HEK293 (cell line): ENCODE results near the gene PROK1.

ENCODE experiments used
- ZNF830 ChIP-seq: fragments of 450-650 bp; IDR thresholded peaks from 2 replicates; pipeline ENCODE4 v1.5.0; 2018; ENCODE audit warnings: missing biosample characterization, missing genetic modification characterization, low read depth, mild to moderate bottlenecking, moderate library complexity
- TF ChIP-seq, protein P1 (sequence below): fragments of 450-650 bp; formaldehyde crosslinking; IDR thresholded peaks from 2 replicates; pipeline ENCODE4 v1.5.1; 2016; ENCODE audit warnings: missing biosample characterization, missing genetic modification characterization

DNA sequence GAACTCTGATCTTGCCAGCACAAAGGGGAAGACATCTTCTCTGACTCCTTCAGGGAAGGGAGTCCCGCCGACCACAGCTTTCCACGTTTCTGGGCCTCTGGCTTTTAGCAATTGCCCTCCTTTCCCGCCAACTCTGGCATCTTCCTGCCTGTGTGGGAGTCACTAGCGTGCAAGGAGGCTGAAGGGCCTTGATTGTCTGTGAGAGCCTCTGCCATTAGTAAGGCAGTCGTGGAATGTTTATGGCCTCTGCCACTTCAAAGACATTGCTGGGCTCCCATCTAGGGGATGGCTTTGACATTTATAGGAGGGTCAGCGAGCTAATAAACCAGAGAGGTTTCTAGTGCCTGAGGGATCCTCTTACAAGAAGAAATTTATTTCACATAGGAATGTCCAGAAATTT lies 14.3 kb upstream of the PROK1 start:
- TF ChIP-seq ZNF830 = no peak
- TF ChIP-seq, protein P1, sequence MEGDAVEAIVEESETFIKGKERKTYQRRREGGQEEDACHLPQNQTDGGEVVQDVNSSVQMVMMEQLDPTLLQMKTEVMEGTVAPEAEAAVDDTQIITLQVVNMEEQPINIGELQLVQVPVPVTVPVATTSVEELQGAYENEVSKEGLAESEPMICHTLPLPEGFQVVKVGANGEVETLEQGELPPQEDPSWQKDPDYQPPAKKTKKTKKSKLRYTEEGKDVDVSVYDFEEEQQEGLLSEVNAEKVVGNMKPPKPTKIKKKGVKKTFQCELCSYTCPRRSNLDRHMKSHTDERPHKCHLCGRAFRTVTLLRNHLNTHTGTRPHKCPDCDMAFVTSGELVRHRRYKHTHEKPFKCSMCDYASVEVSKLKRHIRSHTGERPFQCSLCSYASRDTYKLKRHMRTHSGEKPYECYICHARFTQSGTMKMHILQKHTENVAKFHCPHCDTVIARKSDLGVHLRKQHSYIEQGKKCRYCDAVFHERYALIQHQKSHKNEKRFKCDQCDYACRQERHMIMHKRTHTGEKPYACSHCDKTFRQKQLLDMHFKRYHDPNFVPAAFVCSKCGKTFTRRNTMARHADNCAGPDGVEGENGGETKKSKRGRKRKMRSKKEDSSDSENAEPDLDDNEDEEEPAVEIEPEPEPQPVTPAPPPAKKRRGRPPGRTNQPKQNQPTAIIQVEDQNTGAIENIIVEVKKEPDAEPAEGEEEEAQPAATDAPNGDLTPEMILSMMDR = no peak
